Stomach smooth muscle (tissue), 2 donors: ENCODE results near the gene DIS3L2.

ENCODE experiments used
- H3K27ac ChIP-seq: one replicate; pipeline ENCODE4 v1.7.0; 2013; ENCODE audit warnings: mild to moderate bottlenecking, low read length, inconsistent platforms
- H3K27me3 ChIP-seq, 2 donors: one replicate each; pipeline ENCODE4 v1.7.0; 2013; ENCODE audit warnings: low read length in 2 of 2; ENCODE audit not compliant: insufficient read depth in 2 of 2, control insufficient read depth in 1 of 2
- H3K36me3 ChIP-seq, 2 donors: one replicate each; pipeline ENCODE4 v1.7.0; 2013; ENCODE audit warnings: low read length in 2 of 2; ENCODE audit not compliant: control insufficient read depth in 2 of 2, insufficient read depth in 2 of 2
- H3K4me1 ChIP-seq: one replicate; pipeline ENCODE4 v1.7.0; 2013; ENCODE audit warnings: low read length; ENCODE audit not compliant: control insufficient read depth, insufficient read depth
- H3K4me3 ChIP-seq, 2 donors: one replicate each; pipeline ENCODE4 v1.7.0; 2013; ENCODE audit warnings: low read length in 2 of 2
- H3K9ac ChIP-seq, 2 donors: one replicate each; pipeline ENCODE4 v1.7.0; 2013; ENCODE audit warnings: low read length in 2 of 2, mild to moderate bottlenecking in 1 of 2
- H3K9me3 ChIP-seq, 2 donors: one replicate each; pipeline ENCODE4 v1.7.0; 2013; ENCODE audit warnings: low read length in 2 of 2; ENCODE audit not compliant: control insufficient read depth in 2 of 2
- donor health status: healthy.
- donor health status: Pancreatic carcinoma.

Gene DIS3L2

GRCh38 chr2:232296776-232297525, 335.4 kb downstream of the DIS3L2 start:
- H3K9me3 ChIP-seq = no peaks in the 10 kb centered on the region

GRCh38 chr2:232299084-232299483, 337.6 kb downstream of the DIS3L2 start:
- H3K4me1 ChIP-seq = no peaks in the 10 kb centered on the region
- H3K27me3 ChIP-seq = no peaks in the 10 kb centered on the region
- H3K9me3 ChIP-seq = no peaks in the 10 kb centered on the region
- no peak overlapping the region for H3K4me3 ChIP-seq
- no peak overlapping the region for H3K9ac ChIP-seq
- peaks cover 11 to 15% of the 10 kb centered on the region in 2 donors for H3K36me3 ChIP-seq
- no peak overlapping the region for H3K27ac ChIP-seq

More at GRCh38 chr2:232296776-232297525, 335.4 kb downstream of the DIS3L2 start:
- H3K4me1 ChIP-seq = peaks cover 2% of the 10 kb centered on the region
- H3K36me3 ChIP-seq = peaks cover 8 to 17% of the 10 kb centered on the region in 2 donors
- H3K27ac ChIP-seq = no peak overlapping the region
- no peak overlapping the region for H3K4me3 ChIP-seq
- H3K27me3 ChIP-seq = no peaks in the 10 kb centered on the region
- no peak overlapping the region for H3K9ac ChIP-seq

- peaks cover 11 to 18% of the 10 kb centered on the region in 2 donors for H3K36me3 ChIP-seq
- H3K4me3 ChIP-seq = no peak overlapping the region
- no peak overlapping the region for H3K9ac ChIP-seq
- H3K27ac ChIP-seq = no peak overlapping the region
- no peaks in the 10 kb centered on the region for H3K4me1 ChIP-seq
- H3K27me3 ChIP-seq = no peaks in the 10 kb centered on the region
- H3K9me3 ChIP-seq = no peaks in the 10 kb centered on the region
Measured at GRCh38 chr2:232299927-232300674, 338.6 kb downstream of the DIS3L2 start.

GRCh38 chr2:232300894-232301387, 339.4 kb downstream of the DIS3L2 start:
- Histone ChIP-seq H3K4me1 (no peaks in the 10 kb centered on the region), H3K27me3 (no peaks in the 10 kb centered on the region), H3K9ac (no peak overlapping the region), H3K36me3 (peaks cover 11 to 17% of the 10 kb centered on the region in 2 donors), H3K9me3 (no peaks in the 10 kb centered on the region), H3K4me3 (no peak overlapping the region), H3K27ac (no peak overlapping the region)

GRCh38 chr2:232304236-232304635, 342.7 kb downstream of the DIS3L2 start:
- Histone ChIP-seq H3K9me3 (no peaks in the 10 kb centered on the region), H3K4me3 (no peak overlapping the region), H3K27ac (no peak overlapping the region), H3K4me1 (peaks cover 2% of the 10 kb centered on the region), H3K9ac (no peak overlapping the region), H3K36me3 (peaks cover 13 to 16% of the 10 kb centered on the region in 2 donors), H3K27me3 (no peaks in the 10 kb centered on the region)

GRCh38 chr2:232306741-232307305, 345.3 kb downstream of the DIS3L2 start:
- Histone ChIP-seq H3K4me1 (peaks cover 15% of the 10 kb centered on the region), H3K36me3 (peaks cover 5 to 9% of the 10 kb centered on the region in 2 donors), H3K27me3 (no peaks in the 10 kb centered on the region), H3K9me3 (no peaks in the 10 kb centered on the region), H3K9ac (no peak overlapping the region), H3K27ac (no peak overlapping the region), H3K4me3 (no peak overlapping the region)

- Histone ChIP-seq H3K9ac (no peak overlapping the region), H3K27me3 (no peaks in the 10 kb centered on the region), H3K27ac (no peak overlapping the region), H3K9me3 (no peaks in the 10 kb centered on the region), H3K4me1 (peaks cover 15% of the 10 kb centered on the region), H3K36me3 (peaks cover 5 to 9% of the 10 kb centered on the region in 2 donors), H3K4me3 (no peak overlapping the region)
Measured at GRCh38 chr2:232307854-232308253, 346.3 kb downstream of the DIS3L2 start.

GRCh38 chr2:232308986-232309385, 347.5 kb downstream of the DIS3L2 start:
- Histone ChIP-seq H3K4me1 (peaks cover 15% of the 10 kb centered on the region), H3K27ac (no peak overlapping the region)

GRCh38 chr2:232309592-232309991, 348.1 kb downstream of the DIS3L2 start:
- peaks cover 2 to 5% of the 10 kb centered on the region in 2 donors for H3K36me3 ChIP-seq
- peaks cover 15% of the 10 kb centered on the region for H3K4me1 ChIP-seq
- H3K27ac ChIP-seq = no peak overlapping the region
- no peaks in the 10 kb centered on the region for H3K27me3 ChIP-seq
- H3K9me3 ChIP-seq = no peaks in the 10 kb centered on the region
- H3K9ac ChIP-seq = no peak overlapping the region
- H3K4me3 ChIP-seq = no peak overlapping the region

More at GRCh38 chr2:232308986-232309385, 347.5 kb downstream of the DIS3L2 start:
- Histone ChIP-seq H3K4me3 (no peak overlapping the region), H3K9ac (no peak overlapping the region), H3K27me3 (no peaks in the 10 kb centered on the region), H3K36me3 (peaks cover 2 to 9% of the 10 kb centered on the region in 2 donors), H3K9me3 (no peaks in the 10 kb centered on the region)

- H3K9me3 ChIP-seq = no peaks in the 10 kb centered on the region
- H3K36me3 ChIP-seq = peaks cover 2 to 5% of the 10 kb centered on the region in 2 donors
- no peak overlapping the region for H3K27ac ChIP-seq
- H3K9ac ChIP-seq = no peak overlapping the region
- H3K4me3 ChIP-seq = no peak overlapping the region
- peaks cover 15% of the 10 kb centered on the region for H3K4me1 ChIP-seq
- no peaks in the 10 kb centered on the region for H3K27me3 ChIP-seq
Measured at GRCh38 chr2:232310121-232310520, 348.6 kb downstream of the DIS3L2 start.
